HEK293 (cell line): ENCODE results near the gene CTNNA2.

Source experiments
- CTCF ChIA-PET: fragments of 350-600 bp; formaldehyde crosslinking; extraction: SDS; loops from one replicate; lab custom pipeline; 2021; ENCODE audit warnings: antibody characterized with exemption; lab: Yijun Ruan, JAX
- POLR2A ChIA-PET: fragments of 300-600 bp; formaldehyde crosslinking; extraction: SDS; loops from one replicate; lab custom pipeline; 2020; ENCODE audit warnings: antibody characterized with exemption, inconsistent platforms; lab: Yijun Ruan, JAX
- H3K27ac ChIP-seq: fragments of 200-500 bp; sonication (Bioruptor generic); 2 replicates; pipeline ENCODE4 v1.5.1; 2014; ENCODE audit warnings: low read depth, low read length, control low read depth, inconsistent platforms; ENCODE audit errors: extremely low read depth
- H3K36me3 ChIP-seq, 2 experiments: fragments of 200-500 bp in 1 of 2; sonication (Bioruptor generic) in 1 of 2; 1 replicate in 1 of 2; 2 replicates in 1 of 2; pipeline ENCODE4 v1.5.1; 2014 to 2017; ENCODE audit warnings: inconsistent platforms in 2 of 2, low read length in 2 of 2; ENCODE audit not compliant: control insufficient read depth in 2 of 2, insufficient read depth in 1 of 2
- H3K4me1 ChIP-seq: fragments of 200-500 bp; sonication (Bioruptor generic); 2 replicates; pipeline ENCODE4 v1.5.1; 2014; ENCODE audit warnings: mild to moderate bottlenecking, low read length, inconsistent platforms; ENCODE audit not compliant: control insufficient read depth, insufficient read depth
- H3K4me3 ChIP-seq: 2 replicates; pipeline ENCODE4 v1.5.1; 2011; ENCODE audit warnings: low read depth, mild to moderate bottlenecking, control low read depth, low read length, moderate library complexity
- H3K9me3 ChIP-seq: fragments of 200-500 bp; sonication (Bioruptor generic); 2 replicates; pipeline ENCODE4 v1.5.1; 2014; ENCODE audit warnings: low read depth, low read length, inconsistent platforms; ENCODE audit not compliant: control insufficient read depth, insufficient read depth
- BCL11A ChIP-seq: fragments of 450-650 bp; formaldehyde crosslinking; IDR thresholded peaks from 2 replicates; pipeline ENCODE4 v1.5.1; 2016; ENCODE audit warnings: low read depth, missing biosample characterization, missing genetic modification characterization
- ELK4 ChIP-seq: IDR thresholded peaks from 2 replicates; pipeline ENCODE4 v1.6.1; 2011; ENCODE audit warnings: mild to moderate bottlenecking, low read depth, low read length, borderline replicate concordance
- KLF9 ChIP-seq: fragments of 450-650 bp; formaldehyde crosslinking; IDR thresholded peaks from 2 replicates; pipeline ENCODE4 v1.5.1; 2016; ENCODE audit warnings: missing biosample characterization, missing genetic modification characterization, low read depth
- OSR2 ChIP-seq: fragments of 450-650 bp; formaldehyde crosslinking; IDR thresholded peaks from 2 replicates; pipeline ENCODE4 v1.5.1; 2016; ENCODE audit warnings: missing biosample characterization, missing genetic modification characterization
- PRDM6 ChIP-seq: fragments of 450-650 bp; formaldehyde crosslinking; IDR thresholded peaks from 2 replicates; pipeline ENCODE4 v1.5.1; 2017; ENCODE audit warnings: missing biosample characterization, missing genetic modification characterization
- ZBTB1 ChIP-seq: fragments of 450-650 bp; formaldehyde crosslinking; IDR thresholded peaks from 2 replicates; pipeline ENCODE4 v1.5.1; 2016; ENCODE audit warnings: missing biosample characterization, missing genetic modification characterization
- ZBTB17 ChIP-seq: fragments of 450-650 bp; formaldehyde crosslinking; IDR thresholded peaks from 2 replicates; pipeline ENCODE4 v1.5.1; 2016; ENCODE audit warnings: missing biosample characterization, missing genetic modification characterization
- ZBTB26 ChIP-seq: fragments of 450-650 bp; formaldehyde crosslinking; optimal IDR thresholded peaks from 2 replicates; pipeline ENCODE3; 2016; ENCODE audit warnings: missing biosample characterization, mild to moderate bottlenecking, missing genetic modification characterization
- ZBTB8A ChIP-seq: fragments of 450-650 bp; formaldehyde crosslinking; IDR thresholded peaks from 2 replicates; pipeline ENCODE4 v1.5.1; 2016; ENCODE audit warnings: missing biosample characterization, missing genetic modification characterization
- ZFP41 ChIP-seq: fragments of 450-650 bp; formaldehyde crosslinking; IDR thresholded peaks from 2 replicates; pipeline ENCODE4 v1.5.1; 2016; ENCODE audit warnings: missing biosample characterization, missing genetic modification characterization, borderline replicate concordance
- ZNF175 ChIP-seq: fragments of 450-650 bp; formaldehyde crosslinking; IDR thresholded peaks from 2 replicates; pipeline ENCODE4 v1.5.1; 2016; ENCODE audit warnings: missing biosample characterization, missing genetic modification characterization
- ZNF266 ChIP-seq: fragments of 450-650 bp; formaldehyde crosslinking; IDR thresholded peaks from 2 replicates; pipeline ENCODE4 v1.5.1; 2016; ENCODE audit warnings: missing biosample characterization, missing genetic modification characterization, low read depth
- ZNF292 ChIP-seq: fragments of 450-650 bp; formaldehyde crosslinking; IDR thresholded peaks from 2 replicates; pipeline ENCODE4 v1.5.1; 2016; ENCODE audit warnings: low read depth, missing biosample characterization, missing genetic modification characterization, borderline replicate concordance
- ZNF48 ChIP-seq: fragments of 450-650 bp; formaldehyde crosslinking; IDR thresholded peaks from 2 replicates; pipeline ENCODE4 v1.5.1; 2016; ENCODE audit warnings: missing biosample characterization, missing genetic modification characterization
- ZNF518A ChIP-seq: fragments of 450-650 bp; formaldehyde crosslinking; conservative IDR thresholded peaks from 2 replicates; pipeline ENCODE4 v1.5.1; 2016; ENCODE audit warnings: low read depth, missing biosample characterization, missing genetic modification characterization
- ZNF571 ChIP-seq: fragments of 450-650 bp; formaldehyde crosslinking; IDR thresholded peaks from 2 replicates; pipeline ENCODE4 v1.5.0; 2017; ENCODE audit warnings: missing biosample characterization, missing genetic modification characterization
- ZNF626 ChIP-seq: fragments of 450-650 bp; sonication (Bioruptor Pico); formaldehyde crosslinking; IDR thresholded peaks from 2 replicates; pipeline ENCODE4 v1.5.1; 2018; ENCODE audit warnings: missing biosample characterization, missing genetic modification characterization, inconsistent platforms
- ZSCAN16 ChIP-seq: fragments of 450-650 bp; formaldehyde crosslinking; IDR thresholded peaks from 2 replicates; pipeline ENCODE4 v1.5.1; 2016; ENCODE audit warnings: missing biosample characterization, missing genetic modification characterization

Gene CTNNA2

GRCh38 chr2:80195034-80195433 lies 682.2 kb downstream of the CTNNA2 start (continued):
- TF ChIP-seq ZNF518A: no peak
- no peak for TF ChIP-seq ZNF571 (tag by site-specific recombination)
- TF ChIP-seq ZBTB17 (tag by site-specific recombination): no peak
- no peak for TF ChIP-seq ZSCAN16 (tag by site-specific recombination)
- no peak for TF ChIP-seq ZFP41 (tag by site-specific recombination)
- no peak for TF ChIP-seq ZNF175 (tag by site-specific recombination)
- no peak for TF ChIP-seq ZNF266 (tag by site-specific recombination)
- no peak for TF ChIP-seq BCL11A (tag by site-specific recombination)
- TF ChIP-seq KLF9 (tag by site-specific recombination): no peak

- Histone ChIP-seq H3K27ac (no peak overlapping the region), H3K4me3 (no peak overlapping the region), H3K4me1 (no peaks in the 10 kb centered on the region), H3K36me3 (no peaks in the 10 kb centered on the region), H3K9me3 (no peaks in the 10 kb centered on the region)
- TF ChIP-seq ZBTB8A (tag by site-specific recombination) (no peak), ELK4 (no peak), ZNF292 (tag by site-specific recombination) (no peak), OSR2 (tag by site-specific recombination) (no peak), ZNF626 (tag by site-specific recombination) (no peak)
- POLR2A ChIA-PET: no interaction called here
- CTCF ChIA-PET: no interaction called here
These were observed 685.2 kb downstream of the CTNNA2 start for GRCh38 chr2:80198042-80198441.

GRCh38 chr2:80199504-80199903 lies 686.7 kb downstream of the CTNNA2 start:
- CTCF ChIA-PET: interaction anchor here (0.6 kb wide), 1 partner anchor 402 kb away, joined by 4 read pairs; no protein-coding TSS in a partner anchor
- no peaks in the 10 kb centered on the region for H3K36me3 ChIP-seq
- H3K27ac ChIP-seq: no peak overlapping the region
- POLR2A ChIA-PET: no interaction called here
- H3K4me1 ChIP-seq: no peaks in the 10 kb centered on the region
- H3K9me3 ChIP-seq: no peaks in the 10 kb centered on the region
- no peak overlapping the region for H3K4me3 ChIP-seq
- TF ChIP-seq PRDM6 (no peak), ZNF518A (no peak), ZNF48 (tag by site-specific recombination) (no peak), ZBTB26 (no peak), ZFP41 (tag by site-specific recombination) (no peak), ZBTB1 (tag by site-specific recombination) (no peak)
